Stimulated activated CD4-positive, alpha-beta T cell treated with anti-CD3 and anti-CD28 coated beads, Interleukin-2, amount 100 ng/mL, for 48 hours (primary cell): Measurements from ENCODE around the gene CASZ1.

Source experiments
- DNase-seq, 2 donors: peaks; one replicate each; pipeline ENCODE4 v3.0.0-alpha.2; 2020

CASZ1 gene

DNA sequence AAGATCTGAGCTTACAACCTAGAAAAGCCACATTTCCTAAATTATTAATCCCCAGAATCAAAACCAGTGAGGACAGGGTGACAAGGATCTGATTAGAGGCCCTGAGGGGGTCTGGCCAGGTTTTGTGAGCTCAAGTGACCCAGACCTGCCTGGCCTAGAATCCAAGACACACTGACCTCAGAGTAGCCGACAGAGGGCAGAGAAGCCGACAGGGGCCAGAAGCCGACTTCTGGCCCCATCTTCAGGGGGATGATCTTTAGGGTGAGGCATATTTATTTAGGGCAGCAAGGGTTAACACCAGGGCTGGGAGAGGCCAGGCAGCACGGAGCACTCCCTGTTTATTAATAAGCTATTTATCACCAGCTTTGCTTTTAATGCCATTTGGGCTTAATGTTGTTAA is 45.3 kb downstream of the CASZ1 start:
- no peak for DNase-seq

DNA sequence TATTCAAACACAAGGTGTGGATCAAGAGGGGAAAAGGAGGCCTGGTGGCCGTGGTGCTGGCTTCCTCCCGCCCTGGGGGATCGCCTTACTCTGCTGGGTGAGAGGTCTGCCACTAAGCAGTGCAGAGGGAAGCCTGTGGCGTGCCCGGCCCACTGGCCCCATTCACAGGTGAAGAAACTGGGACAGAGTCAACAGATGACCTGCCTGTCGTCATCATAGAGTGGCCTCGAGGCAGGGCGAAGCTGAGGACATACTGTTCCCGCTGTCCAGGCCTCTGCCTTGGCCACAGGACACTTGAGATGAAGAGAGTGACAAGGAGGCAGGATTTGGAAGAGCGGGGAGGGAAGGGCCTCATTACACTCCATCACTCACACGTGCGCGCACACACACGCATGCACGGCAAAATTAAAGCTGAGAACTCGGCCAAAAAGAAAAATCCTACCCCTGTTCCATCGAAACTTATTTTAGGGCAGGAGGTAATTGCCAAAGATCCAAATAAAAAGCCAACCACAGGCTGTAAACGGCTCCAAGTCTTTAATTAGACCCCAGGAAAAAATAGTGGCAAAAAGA is 50.5 kb downstream of the CASZ1 start:
- no peak for DNase-seq

DNA sequence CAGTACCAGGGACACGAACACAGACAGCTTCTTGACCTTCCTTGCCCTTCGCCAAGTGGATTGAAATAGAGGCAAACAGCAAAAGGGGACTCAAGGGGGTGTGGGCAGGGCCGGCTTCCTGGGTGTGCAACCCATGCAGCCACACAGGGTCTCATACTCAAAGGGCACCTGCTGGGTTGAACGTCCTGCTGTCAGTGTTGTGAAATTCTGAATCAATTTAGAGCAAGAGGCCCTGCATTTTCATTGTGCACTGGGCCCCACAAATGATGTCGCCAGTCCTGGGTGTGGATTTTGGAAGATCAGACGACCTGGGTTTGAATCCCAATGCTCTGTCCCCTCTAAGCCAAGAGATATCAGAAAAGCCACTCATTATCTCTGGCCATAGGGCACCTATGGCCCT is 51.1 kb downstream of the CASZ1 start:
- no peak for DNase-seq

DNA sequence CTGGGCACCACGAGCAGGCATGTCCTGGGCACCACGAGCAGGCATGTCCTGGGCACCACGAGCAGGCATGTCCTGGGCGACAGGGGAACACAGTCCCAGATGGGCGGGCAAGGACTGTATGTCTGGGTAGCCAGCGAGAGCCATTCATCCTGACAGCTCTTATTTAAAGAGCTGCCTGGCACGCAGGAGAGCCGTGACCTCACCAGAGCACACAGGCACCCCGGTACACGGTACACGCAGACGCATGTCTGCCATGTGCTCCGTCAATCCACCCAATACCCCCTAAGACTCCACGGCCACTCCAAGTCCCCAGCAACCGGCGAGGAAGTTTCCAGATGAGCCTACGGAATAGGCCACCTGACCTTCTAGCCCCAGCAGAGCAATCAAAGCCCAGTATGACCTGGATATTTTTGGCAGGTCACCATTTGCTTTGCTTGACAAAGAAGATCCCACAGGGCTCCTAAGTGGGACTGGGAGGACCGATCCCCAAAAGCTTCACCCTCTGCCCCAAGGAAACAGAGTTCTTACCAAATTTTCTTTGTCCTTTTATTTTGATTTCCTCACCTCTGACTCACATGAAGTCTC is 51.7 kb downstream of the CASZ1 start:
- DNase-seq = no peak

DNA sequence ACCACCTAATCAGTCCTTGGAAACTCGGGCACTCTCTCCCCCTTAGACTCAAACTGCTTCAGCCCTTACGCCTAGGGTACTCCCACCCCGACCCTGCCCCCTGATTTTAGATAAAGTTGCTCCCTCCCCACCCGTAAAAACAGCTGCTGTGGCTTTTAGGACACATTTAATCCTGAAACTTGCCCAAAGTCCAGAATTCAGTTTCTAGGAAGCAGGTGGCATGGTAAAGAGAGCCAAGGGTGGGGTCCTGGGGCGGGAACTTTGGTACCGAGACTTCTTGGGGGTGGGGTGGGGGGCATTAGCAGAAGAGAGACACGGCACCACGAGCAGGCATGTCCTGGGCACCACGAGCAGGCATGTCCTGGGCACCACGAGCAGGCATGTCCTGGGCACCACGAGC is 52.4 kb downstream of the CASZ1 start:
- DNase-seq = no peak

DNA sequence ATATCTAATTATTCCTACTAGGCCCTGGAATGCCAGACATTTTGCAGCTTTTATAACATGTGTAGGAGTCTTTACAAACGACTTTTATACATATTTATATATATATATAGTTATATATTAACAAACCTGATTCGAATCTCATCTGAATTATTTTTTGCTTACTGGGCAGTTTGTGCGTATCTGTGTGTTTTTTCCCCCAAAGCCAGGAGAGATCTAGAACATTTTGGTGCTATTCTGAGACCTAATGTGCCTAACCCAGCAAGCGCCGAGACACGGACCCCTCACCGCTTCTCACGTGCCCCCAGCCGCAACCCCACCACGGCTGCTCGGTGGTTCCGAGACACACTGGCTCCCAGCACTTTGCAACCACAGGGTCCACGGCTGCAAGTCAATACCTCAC is 54.8 kb downstream of the CASZ1 start:
- no peak for DNase-seq

DNA sequence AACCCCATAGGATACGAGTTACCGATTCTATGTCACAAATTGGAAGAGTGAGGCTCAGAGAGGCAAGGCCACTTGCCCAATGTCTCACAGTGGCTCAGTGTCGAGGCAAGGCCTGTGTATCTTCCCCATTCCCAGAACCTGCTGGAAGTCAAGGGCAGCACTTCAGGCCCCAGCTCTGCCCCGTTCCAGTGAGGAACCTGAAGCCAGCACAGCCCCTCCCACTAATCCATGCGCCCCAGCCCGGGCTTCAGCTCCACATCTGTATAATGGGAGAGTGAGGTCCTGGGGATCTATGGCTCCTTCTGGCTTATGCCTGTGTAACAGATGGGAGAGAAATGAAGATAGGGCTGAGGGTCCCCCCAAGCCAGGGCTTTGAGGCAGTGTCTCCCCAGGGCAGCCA is 56.3 kb downstream of the CASZ1 start:
- no peak for DNase-seq

DNA sequence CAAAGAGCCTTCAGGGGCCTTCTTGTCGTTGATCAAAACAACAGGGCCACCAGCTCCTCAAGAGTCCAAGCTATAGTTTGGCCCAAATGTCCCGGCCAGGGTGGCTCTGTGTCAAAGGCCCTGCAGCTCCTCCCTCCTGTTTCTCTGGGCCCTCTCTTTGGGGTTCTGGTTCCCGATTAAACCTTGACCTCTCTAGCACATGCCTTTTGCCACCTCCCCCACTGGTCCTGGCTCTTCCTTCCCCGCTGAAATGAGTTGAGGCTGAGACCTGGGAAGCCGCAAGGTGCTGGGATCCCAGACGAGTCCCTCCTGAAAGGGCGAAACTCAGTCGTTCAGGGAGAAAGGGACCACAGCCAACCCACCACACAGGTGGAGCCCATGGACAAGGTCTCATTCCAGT is 56.9 kb downstream of the CASZ1 start:
- no peak for DNase-seq

DNA sequence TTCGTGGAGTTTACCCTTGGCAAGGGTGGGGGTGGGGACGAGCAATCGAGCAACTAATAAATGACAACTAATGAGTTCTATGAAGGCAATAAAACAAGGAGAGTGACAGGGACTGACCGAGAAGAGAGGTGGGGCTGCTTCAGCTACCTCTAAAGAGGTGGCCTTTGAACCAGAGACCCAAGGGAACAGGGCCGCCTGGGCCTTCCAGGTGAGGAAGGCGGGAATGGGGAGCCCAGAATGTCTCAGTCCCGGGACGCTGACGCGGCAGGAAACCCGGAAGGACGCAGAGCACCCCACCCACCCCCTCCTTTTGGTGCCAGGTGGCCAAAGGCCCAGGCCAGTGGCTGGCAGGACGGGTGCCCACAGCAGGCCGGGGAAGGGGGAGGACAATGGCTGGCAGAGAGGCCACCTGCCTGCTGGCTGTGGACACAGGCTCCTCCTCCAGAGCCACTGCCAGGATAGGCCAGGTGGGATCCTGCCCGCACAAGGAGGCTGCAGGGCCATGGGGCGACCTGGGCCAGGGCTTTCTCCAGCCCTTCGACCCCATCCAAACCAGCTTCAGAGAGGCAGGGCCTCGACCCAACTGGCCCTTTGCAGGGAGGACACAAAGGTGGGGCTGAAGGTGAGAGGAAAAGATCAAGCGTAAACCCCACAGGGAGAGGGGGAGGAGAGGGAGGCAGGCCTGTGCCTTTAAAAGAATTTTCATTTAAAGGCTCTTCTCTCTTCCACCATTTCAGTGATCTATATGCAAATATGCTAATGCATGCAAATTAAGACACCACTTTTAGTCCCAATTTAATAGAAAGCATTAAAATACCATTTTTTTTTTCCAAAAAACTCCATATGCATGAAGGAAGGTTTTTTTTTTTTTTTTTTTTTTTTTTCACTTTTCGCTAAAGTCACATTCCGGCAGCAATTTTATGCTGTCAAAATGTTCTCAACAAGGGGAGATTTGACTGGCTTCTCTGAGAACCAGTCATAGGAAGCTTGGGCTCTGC is 58.1 kb downstream of the CASZ1 start:
- no peak for DNase-seq

DNA sequence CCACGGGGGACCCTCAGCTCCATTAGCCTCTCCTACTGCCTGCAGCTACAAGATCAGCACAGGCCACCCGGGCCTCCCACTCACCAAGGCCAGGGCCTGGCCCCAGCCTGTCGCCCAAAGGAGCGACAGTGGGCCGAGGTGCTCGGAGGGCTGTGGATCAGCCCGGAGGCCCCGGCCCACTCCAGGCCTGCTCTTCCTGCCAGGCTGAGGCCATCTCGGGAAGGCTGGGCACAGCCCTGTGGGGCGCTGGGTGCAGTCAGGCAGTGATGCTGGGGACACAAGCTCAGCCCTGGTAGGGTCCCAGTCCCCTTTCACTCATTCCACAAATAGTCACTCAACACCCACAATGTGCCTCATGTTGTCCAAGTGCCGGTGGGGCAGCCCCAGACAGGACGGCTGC is 58.8 kb downstream of the CASZ1 start:
- DNase-seq = no peak

DNA sequence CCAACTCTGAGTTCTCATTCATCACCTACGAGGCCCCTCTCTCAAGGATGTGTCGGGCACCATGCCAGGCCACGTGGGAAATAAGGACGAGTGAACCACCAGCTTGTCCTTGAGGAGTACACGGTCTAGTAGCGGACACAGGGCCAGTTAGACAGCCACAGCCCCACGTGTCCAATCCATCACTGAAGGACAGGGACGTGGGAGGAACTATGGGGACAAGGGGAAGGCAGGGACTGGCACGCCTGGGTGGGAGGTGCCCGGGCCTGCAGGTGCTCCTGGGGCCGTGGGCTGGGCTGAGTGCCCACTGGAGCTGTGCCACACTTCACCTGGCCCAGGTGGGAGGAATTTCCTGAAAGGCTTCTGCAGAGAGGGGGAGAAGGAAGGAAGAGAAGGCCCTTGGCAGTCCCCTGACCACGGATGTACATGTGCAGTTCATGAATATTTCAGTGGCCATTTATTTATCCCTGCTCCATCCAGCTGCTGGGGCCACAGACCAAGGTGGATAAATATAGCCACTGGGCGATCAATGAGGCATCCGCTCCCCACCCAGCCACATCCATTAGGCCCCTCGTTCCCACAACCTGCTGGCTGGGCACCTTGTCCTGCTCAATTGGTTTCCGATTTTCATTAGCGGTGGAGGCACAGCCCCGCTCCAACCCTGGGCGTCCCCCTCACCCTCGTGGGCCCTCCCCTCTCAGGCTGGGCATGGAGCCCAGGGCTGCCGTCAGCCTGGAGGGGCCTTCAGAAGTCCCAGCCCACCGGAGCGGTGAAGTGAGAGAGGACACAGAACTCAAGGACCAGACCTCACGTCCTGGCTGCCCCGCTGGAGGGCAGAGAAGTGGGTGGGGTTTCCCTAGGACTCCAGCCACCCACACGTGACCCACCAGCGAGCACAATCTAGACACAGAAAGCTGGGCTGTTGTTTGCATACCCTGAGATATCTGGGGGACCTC is 59.5 kb downstream of the CASZ1 start:
- no peak for DNase-seq

DNA sequence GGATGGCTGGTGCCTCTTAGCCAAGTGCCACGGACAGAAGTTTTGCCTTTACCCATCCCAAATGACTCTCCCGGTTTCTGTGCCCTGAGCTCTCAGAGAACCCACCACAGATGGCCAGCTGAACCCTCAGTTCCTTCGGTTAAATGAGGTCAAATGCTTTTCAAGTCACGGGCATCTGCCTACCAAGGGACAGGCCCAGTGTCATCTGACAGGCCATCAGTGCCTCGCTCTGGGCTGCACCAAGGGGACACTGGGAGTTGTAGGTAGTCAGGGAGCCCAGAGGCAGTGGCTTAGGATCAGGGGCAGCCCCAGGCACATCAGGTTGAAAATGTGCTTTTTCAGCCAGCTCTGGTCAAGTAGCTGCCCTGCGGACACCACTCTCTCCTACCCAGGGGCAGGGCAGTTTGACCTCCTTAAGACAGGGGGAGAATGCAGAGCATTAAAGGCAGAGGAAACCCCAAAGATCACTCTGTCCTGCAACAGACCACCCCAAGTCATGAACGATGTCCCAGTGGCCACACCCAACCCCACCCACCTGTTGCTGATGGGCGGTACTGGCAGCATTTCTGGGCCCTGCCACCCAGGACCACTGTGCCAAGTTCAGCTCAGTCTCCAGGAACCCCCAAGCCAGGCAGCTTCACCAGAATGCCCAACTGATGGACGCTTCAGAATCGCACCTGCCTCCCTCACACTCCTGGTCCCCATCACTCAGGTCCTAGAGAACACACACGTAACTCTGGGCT is 60.7 kb downstream of the CASZ1 start:
- no peak for DNase-seq

DNA sequence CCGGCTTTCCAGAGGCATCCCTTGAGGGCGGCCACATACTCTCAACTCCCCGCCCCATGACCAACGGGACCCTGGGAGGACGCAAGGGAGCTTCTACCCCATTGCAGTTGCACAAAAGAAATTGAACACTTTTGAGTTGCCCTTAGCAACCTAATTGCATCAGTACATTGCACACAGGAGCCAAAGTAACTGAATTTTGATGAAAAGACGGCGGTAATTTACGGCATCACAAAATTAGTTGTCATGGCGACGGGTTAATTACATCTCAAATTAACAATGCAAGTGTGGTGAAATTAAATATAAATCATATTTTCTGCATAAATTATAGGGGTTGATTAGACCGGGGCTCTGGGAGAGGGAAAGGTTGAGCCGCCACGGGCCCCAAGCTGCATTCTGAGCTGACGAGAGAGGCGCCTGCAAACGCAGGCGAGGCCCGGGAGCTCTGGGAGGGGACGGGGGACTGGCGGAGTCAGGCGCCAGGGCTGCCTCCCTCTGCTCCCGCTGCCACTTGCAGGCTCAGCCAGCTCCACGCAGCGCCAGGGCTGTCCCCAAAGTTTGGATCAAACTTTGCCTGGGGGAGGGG is 61.4 kb downstream of the CASZ1 start:
- DNase-seq = no peak

DNA sequence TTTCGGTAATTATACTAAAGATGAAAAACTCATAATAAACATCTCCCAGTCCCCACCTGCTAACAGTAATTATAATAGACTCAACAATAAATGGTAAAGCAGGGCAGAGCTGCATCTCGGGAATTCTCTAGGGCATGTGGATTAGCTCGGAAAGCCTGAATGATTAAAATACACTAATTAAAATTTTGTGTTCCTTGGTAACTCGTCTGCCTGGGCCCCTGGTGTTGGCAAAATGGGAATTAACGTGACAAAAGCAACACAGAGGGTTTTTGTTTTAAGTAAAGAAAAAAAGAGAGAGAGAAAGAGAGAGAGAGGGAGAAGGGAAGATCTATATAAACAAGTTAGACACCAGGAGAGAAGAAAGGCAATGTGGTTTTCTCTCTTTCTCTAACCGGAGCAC is 62.1 kb downstream of the CASZ1 start:
- no peak for DNase-seq

DNA sequence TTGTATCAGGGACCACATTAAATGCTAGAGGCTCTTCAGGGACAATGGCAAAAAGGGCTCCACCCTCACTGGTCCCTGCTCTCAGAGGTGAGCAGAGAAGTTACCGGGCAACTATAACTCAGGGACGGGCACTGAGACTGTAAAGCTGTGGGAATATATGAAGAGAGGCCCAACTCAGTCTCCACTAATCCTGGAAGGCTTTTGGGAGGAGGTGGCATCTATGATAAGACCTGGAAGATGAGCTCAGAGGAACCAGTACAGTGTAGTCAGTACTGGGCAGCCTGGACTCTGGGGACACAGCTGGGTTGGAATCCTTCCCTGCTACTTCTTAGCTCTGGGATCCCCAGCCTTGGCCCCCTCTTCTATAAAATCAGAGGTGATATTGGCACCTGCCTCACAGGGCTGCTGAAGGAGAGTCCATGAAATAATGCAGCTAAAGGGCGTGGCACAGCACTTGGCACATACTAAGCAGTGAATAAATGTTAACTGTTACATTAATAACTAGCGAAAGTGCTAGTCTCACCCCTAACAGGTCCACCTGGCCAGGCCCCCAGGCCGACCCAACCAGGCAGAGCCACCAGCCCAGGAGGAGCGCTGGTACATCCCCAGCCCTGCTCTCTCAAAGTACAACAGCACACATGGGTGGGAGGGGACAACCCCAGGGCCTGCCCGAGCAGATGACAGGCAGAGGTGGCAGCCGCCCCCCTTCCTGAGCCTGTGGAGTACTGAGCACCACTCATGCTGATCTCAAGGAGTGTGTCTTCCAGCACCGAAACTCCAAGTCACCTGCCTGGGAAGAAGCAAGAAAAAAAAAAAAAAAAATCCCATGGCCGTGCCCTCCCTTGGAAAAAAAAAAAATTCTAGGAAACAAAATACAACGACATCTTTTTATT is 62.7 kb downstream of the CASZ1 start:
- DNase-seq = peak; percentile 31 to 51

DNA sequence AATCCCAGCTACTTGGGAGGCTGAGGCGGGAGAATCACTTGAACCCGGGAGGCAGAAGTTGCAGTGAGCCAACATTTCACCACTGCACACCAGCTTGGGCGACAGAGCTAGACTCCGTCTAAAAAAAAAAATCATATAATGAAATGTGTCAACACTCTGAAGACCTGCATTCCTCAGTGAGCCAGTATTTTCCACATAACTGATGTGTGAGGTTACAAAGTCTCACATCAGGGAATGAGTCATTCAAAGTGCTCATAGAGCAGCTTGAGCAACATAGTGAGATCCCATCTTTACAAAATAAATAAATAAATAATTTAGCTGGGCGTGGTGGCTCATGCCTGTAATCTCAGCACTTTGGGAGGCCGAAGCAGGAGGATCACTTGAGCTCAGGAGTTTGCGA is 65.5 kb downstream of the CASZ1 start:
- no peak for DNase-seq

DNA sequence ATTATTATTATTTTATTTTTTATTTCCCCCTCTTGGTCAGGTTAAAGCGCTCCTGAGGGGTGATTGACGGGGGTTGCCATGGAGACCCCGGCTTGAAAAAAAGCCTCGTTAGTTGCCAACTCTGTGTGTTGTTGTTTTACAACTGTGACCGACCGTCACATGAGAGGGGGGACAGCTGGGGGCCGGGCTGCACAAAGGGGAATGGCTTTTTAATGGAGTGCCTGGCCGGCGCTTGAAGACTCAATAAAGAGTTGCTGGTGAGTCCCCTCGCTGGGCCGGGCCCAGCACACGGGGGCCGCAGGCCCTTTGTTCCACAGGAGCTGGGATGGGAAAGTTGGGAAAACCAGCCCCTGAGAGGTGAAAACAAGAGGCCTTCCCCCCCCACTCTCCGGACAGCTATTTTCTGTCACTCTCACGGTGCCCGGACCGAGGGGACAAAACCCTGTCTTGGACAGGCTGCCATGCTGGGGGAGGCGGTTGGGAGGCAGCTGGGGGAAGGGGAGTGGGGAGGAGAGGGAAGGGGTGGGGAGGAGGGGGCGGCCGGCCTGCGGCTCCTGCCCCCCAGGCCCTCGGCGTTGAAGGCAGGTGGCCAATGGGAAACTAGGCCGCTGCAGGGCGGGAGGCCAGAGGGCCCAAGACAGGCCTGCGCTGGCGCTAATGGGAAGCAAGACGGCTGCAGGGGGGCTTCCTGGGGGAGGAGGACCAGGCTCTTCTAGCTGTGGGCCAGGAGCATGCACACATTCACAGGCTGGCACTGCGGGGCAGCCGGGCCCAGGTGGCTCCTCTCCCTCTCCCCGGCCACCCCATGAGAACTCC is 67.6 kb downstream of the CASZ1 start:
- DNase-seq = no peak

DNA sequence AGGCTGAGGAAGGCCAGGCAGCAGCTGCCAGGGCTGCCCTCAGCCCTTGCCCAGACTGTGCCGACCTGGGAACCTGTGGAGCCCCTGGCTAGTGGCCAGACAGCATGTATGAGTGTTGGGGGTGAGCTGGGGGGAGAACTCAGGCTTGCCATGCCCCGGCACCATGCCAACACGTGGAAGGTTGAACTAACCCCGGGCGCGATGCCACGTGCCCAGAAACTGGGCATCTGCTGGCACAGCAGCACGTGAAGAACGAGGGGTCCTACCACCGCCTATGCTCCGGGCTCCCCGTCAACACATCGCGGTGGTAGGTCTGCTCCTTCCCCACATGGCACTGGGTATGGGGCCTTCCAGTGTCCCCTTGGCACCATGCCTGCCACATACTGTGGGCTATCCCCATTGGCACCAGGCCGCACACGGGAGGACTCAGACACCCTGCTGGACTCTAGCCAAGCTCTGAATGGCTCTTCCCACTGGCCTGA is 68.7 kb downstream of the CASZ1 start:
- DNase-seq = no peak

DNA sequence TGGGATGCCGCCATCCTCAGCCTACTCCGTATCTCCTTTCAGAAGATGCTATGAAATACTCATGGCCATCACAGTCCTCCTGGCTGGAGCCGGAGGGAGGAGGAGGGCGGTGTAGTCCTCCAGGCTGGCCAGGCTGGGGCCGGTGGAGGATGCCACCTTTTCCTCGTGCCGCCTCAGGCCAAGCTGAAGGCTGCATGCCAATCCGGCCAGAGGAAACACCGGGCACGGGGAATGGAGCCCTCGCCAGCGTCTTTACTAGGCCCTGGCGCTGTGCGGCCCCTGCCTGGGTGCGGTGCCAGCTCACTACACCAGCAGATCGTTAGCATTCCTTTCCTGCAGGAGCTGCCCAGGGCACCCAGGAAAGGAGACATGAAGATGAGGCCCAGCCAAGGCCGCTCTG is 70.1 kb downstream of the CASZ1 start:
- DNase-seq = no peak
